Spleen (tissue), 7 donors: ENCODE measurements around the gene SIRT4.

Experiments used
- CTCF ChIP-seq, 11 experiments: fragments of 200-600 bp in 7 of 11; fragments of 450-650 bp in 4 of 11; sonication (generic) in 4 of 11; IDR thresholded peaks in 8 of 11; conservative IDR thresholded peaks in 3 of 11; 1 replicate in 7 of 11; 2 replicates in 4 of 11; pipeline versions ENCODE4 v1.4.0 to v1.8.0; 2016 to 2021; ENCODE audit warnings: antibody characterized with exemption in 11 of 11, inconsistent platforms in 4 of 11, mild to moderate bottlenecking in 1 of 11
- POLR2A ChIP-seq, 3 donors: fragments of 450-650 bp; IDR thresholded peaks; one replicate each; pipeline ENCODE4 v1.5.1; 2017; ENCODE audit warnings: antibody characterized with exemption in 3 of 3, mild to moderate bottlenecking in 1 of 3
- donor health status: DM: no; HTN: no; CAD: no; lungs with moderate emphysema.
- donor health status: DM: no; HTN: no; CAD: no.
- donor health status: DM: no; HTN: no; CAD: no.

DNA sequence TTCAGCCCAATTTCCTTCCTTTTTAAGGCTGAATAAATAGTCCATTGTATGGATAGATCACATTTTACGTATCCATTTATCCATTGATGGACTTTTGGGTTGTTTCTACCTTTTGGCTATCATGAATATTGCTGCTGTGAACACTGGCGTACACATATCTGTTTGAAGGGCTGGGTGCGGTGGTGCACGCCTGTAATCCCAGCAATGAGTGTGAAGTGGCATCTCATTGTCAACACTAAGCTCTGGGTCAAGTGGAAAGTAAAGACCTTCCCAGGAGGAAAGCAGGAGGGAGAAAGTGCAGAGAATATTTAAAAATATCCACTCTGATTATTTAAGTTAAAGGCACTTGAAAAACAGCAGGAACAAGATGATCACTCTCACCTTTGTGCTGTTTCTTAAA lies 37.1 kb downstream of the SIRT4 start:
- TF ChIP-seq CTCF (IDR thresholded peaks at IDR 0.05 in 8 of 11, conservative IDR thresholded peaks at IDR 0.05 in 3 of 11): no peak
- TF ChIP-seq POLR2A (IDR thresholded peaks at IDR 0.05): no peak
